HG03039 (cell line): ENCODE results near the gene SH3PXD2A.

Source experiments
- ATAC-seq: cut with Tn5 transposase; IDR thresholded peaks from one replicate; pipeline ENCODE4 v1.9.1; 2021; ENCODE audit warnings: mild to moderate bottlenecking, moderate library complexity; ENCODE audit not compliant: unreplicated experiment

The SH3PXD2A gene

GRCh38 chr10:103835096-103836050 is 20.0 kb downstream of the SH3PXD2A start:
- no peak for ATAC-seq

- ATAC-seq: no peak
Observed at GRCh38 chr10:103834436-103835095, 20.8 kb downstream of the SH3PXD2A start.

- no peak for ATAC-seq
Observed at GRCh38 chr10:103833731-103834365, 21.5 kb downstream of the SH3PXD2A start.

- ATAC-seq: no peak
Observed at GRCh38 chr10:103832806-103833205, 22.6 kb downstream of the SH3PXD2A start.

- no peak for ATAC-seq
Observed at GRCh38 chr10:103829838-103830465, 25.4 kb downstream of the SH3PXD2A start.

GRCh38 chr10:103829278-103829677 is 26.1 kb downstream of the SH3PXD2A start:
- no peak for ATAC-seq

- no peak for ATAC-seq
Observed at GRCh38 chr10:103828587-103829197, 26.7 kb downstream of the SH3PXD2A start.

GRCh38 chr10:103828107-103828506 is 27.3 kb downstream of the SH3PXD2A start:
- ATAC-seq: no peak

GRCh38 chr10:103826885-103827284 is 28.5 kb downstream of the SH3PXD2A start:
- no peak for ATAC-seq

GRCh38 chr10:103824281-103824680 is 31.1 kb downstream of the SH3PXD2A start:
- ATAC-seq: no peak

- ATAC-seq: no peak
Observed at GRCh38 chr10:103823706-103824272, 31.6 kb downstream of the SH3PXD2A start.

GRCh38 chr10:103822800-103823199 is 32.6 kb downstream of the SH3PXD2A start:
- ATAC-seq: no peak

GRCh38 chr10:103822107-103822716 is 33.2 kb downstream of the SH3PXD2A start:
- ATAC-seq: no peak

- ATAC-seq: no peak
Observed at GRCh38 chr10:103820101-103821062, 35.0 kb downstream of the SH3PXD2A start.

- no peak for ATAC-seq
Observed at GRCh38 chr10:103819493-103819892, 35.9 kb downstream of the SH3PXD2A start.

- ATAC-seq: no peak
Observed at GRCh38 chr10:103818765-103819374, 36.5 kb downstream of the SH3PXD2A start.

GRCh38 chr10:103818105-103818504 is 37.3 kb downstream of the SH3PXD2A start:
- no peak for ATAC-seq

GRCh38 chr10:103816431-103816830 is 38.9 kb downstream of the SH3PXD2A start:
- no peak for ATAC-seq
